Stimulated activated CD4-positive, alpha-beta T cell treated with anti-CD3 and anti-CD28 coated beads, Interleukin-2, amount 100 ng/mL, for 48 hours (primary cell): Measurements from ENCODE around the gene RPS21.

ENCODE experiments used
- DNase-seq, 2 donors: peaks; one replicate each; pipeline ENCODE4 v3.0.0-alpha.2; 2020

Gene RPS21

GRCh38 chr20:62428396-62429295 lies 41.7 kb downstream of the RPS21 start:
- no peak for DNase-seq

- DNase-seq = no peak
These were observed 42.8 kb downstream of the RPS21 start for GRCh38 chr20:62429455-62430310.

GRCh38 chr20:62430311-62430853 lies 43.5 kb downstream of the RPS21 start:
- no peak for DNase-seq

DNA sequence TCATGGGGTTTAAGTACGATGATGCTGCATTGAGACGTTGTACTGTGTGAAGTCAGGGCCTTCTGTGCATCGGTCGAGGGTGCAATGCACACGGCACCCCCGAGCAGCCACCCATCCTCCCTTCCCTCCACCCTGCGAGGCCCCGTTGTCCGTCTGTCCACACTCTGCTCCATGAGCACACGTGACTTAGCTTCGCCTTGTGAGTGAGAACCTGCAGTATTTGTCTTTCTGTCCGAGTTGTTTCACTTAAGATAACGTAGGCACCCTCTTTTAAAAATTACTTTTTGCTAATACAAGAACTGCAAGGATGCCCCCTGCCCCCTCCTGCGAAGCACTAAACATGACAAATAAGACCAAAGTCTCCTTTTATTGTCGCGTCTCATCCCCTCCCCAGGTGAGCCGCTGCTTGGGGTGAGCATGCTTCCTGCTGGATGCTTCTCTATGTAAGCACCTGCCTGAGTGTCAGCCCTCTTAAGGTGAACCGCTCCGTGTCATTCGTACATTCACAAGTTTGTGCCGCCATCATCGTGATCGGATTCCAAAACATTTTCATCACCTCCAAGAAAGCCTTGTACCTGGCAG lies 44.1 kb downstream of the RPS21 start:
- DNase-seq = no peak

DNA sequence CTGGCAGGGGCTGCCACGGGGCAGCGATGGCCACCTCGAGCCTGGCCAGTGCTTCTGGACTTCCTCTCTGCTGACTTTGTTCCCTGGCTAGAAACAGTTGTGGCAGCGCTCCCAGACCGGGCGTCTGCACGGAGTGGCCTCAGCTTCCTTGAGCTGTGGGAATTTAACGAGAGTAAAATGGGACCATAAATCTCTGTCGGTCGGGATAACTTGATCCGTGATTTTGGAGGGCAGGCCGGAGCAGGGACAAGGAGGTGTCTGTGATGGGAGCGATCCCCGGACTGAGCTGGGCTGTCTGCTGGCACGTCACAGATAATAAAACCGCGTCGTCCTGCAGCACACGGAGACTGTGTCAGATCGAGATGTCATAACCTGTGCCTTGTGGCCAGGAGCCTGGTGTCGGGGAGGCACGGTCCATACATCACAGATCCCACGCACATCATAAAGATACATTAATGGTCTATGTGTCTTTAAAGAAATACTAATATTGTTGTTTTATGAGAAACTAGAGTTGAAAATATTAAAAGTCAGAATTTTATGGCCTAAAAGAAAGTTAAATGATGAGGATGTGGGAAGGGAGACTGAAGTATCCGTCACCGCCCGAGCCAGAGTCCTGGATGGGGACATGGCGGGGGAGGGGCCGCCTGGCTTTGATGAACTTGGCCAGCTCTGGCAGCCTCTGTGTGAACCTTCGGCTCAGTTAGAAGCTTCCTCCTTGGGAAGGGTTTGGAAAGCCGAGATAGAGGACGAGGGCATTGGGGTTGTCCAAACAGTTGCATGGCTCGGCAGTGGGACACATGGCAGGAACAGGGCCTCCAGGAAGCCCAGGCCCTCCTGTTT lies 47.0 kb downstream of the RPS21 start:
- no peak for DNase-seq

- DNase-seq = no peak
These were observed 49.8 kb downstream of the RPS21 start for GRCh38 chr20:62436692-62437091.

- DNase-seq = no peak
These were observed 50.6 kb downstream of the RPS21 start for GRCh38 chr20:62437496-62437895.

DNA sequence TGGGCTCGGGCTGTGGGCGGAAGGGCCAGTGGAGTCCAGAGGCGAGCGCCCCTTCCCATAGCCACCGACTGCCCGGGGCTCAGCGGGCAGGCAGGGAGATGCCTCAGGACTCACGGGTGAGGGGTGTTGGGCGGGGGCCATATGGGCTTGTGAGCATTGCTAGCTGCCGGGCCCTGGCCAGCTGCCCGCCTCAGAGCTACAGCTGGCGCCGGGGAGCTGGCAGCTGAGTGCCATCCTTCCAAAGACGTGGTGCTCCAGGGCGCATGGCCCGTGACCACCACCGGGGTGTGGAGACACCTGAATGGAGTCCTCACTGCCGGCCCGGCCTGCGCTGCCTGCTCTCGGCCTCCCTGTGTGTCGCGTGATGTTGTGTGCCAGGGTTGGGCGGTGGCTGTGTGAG lies 51.0 kb downstream of the RPS21 start:
- no peak for DNase-seq
